Endothelial cell of umbilical vein (primary cell): Measurements from ENCODE around the gene PLEKHH2. TPM values are rescaled to one million over a fixed set of nuclear protein-coding genes. Genes with fewer than 3 reads are reported as not detected.
A peak's percentile ranks its signal among the peaks of the same experiment; 100 is the strongest.

Experiments
- BruUV-seq: library from RNA; stranded (reverse); fragments of 400-500 nt; replicated peaks from 2 replicates; lab custom pipeline; 2021; lab: Mats Ljungman, UMichigan
- CTCF ChIA-PET: fragments of 300-600, 350-600 bp; sonication (Branson Sonifier 250); formaldehyde crosslinking; loops from one replicate; lab custom pipeline; 2021; ENCODE audit warnings: antibody characterized with exemption, inconsistent platforms; lab: Charles Lee
- POLR2A ChIA-PET: fragments of 300-600, 350-600 bp; sonication (Branson Sonifier 250); formaldehyde crosslinking; loops from one replicate; lab custom pipeline; 2021; ENCODE audit warnings: antibody characterized with exemption, inconsistent platforms; lab: Charles Lee
- DNase-seq: peaks from one replicate; pipeline ENCODE4 v3.0.0-alpha.2; 2011; ENCODE audit warnings: low read depth, low spot score
- FAIRE-seq: peaks from 2 replicates; lab custom pipeline; 2011; peaks lifted over from hg19 to GRCh38; lab: Jason Lieb, UNC
- H2AFZ ChIP-seq: 2 replicates; pipeline ENCODE4 v1.6.0; 2012; ENCODE audit warnings: low read depth, low read length, control low read depth, inconsistent platforms
- H3K27ac ChIP-seq: 2 replicates; pipeline ENCODE4 v1.5.1; 2011; ENCODE audit warnings: low read depth, mild to moderate bottlenecking, control low read depth, low read length, moderate library complexity; ENCODE audit not compliant: insufficient read depth
- H3K27me3 ChIP-seq, 2 experiments: 2 replicates each; pipeline versions ENCODE4 v1.6.0 to v1.6.1; 2011; ENCODE audit warnings: low read length in 2 of 2, mixed read lengths in 1 of 2; ENCODE audit not compliant: control insufficient read depth in 2 of 2, insufficient read depth in 2 of 2
- H3K36me3 ChIP-seq, 2 experiments: 2 replicates in 1 of 2; 3 replicates in 1 of 2; pipeline ENCODE4 v1.5.1; 2011; ENCODE audit warnings: low read length in 2 of 2, mild to moderate bottlenecking in 1 of 2, moderate library complexity in 1 of 2; ENCODE audit not compliant: control insufficient read depth in 2 of 2, insufficient read depth in 2 of 2; ENCODE audit errors: extremely low read depth in 1 of 2
- H3K4me1 ChIP-seq: 3 replicates; pipeline ENCODE4 v1.5.1; 2011; ENCODE audit warnings: mild to moderate bottlenecking, low read length; ENCODE audit not compliant: control insufficient read depth, insufficient read depth; ENCODE audit errors: extremely low read depth
- H3K4me2 ChIP-seq: 2 replicates; pipeline ENCODE4 v1.6.1; 2011; ENCODE audit warnings: low read length, control low read depth, mixed read lengths; ENCODE audit not compliant: insufficient read depth
- H3K4me3 ChIP-seq, 3 experiments: fragments of 200-600 bp in 1 of 3; sonication (generic), shearing (Covaris generic) in 1 of 3; replicated peaks in 1 of 3; 2 replicates each; pipeline ENCODE4 v1.5.1; 2011 to 2016; ENCODE audit warnings: control low read depth in 3 of 3, low read length in 3 of 3, mild to moderate bottlenecking in 2 of 3, inconsistent platforms in 1 of 3, low read depth in 1 of 3, moderate library complexity in 1 of 3; ENCODE audit not compliant: insufficient read depth in 1 of 3
- H3K79me2 ChIP-seq: 2 replicates; pipeline ENCODE4 v1.6.0; 2012; ENCODE audit warnings: low read length, inconsistent platforms; ENCODE audit not compliant: control insufficient read depth, insufficient read depth
- H3K9ac ChIP-seq: replicated peaks from 2 replicates; pipeline ENCODE3; 2011; ENCODE audit warnings: low read length, control low read depth; ENCODE audit not compliant: insufficient read depth; ENCODE audit errors: extremely low read depth
- H3K9me1 ChIP-seq: replicated peaks from 3 replicates; pipeline ENCODE4 v1.6.0; 2011; ENCODE audit warnings: mild to moderate bottlenecking, low read length; ENCODE audit not compliant: control insufficient read depth, insufficient read depth; ENCODE audit errors: extremely low read depth
- H3K9me3 ChIP-seq: replicated peaks from 2 replicates; pipeline ENCODE4 v1.5.1; 2012; ENCODE audit warnings: low read length, inconsistent platforms; ENCODE audit not compliant: control insufficient read depth, insufficient read depth
- H4K20me1 ChIP-seq: replicated peaks from 2 replicates; pipeline ENCODE3; 2011; ENCODE audit warnings: mild to moderate bottlenecking, low read length; ENCODE audit not compliant: control insufficient read depth, insufficient read depth; ENCODE audit errors: extremely low read depth
- CTCF ChIP-seq, 2 donors: IDR thresholded peaks; 1 replicate in 1 of 2; 2 replicates in 1 of 2; pipeline ENCODE4 v1.5.1; 2011; ENCODE audit warnings: low read length in 2 of 2, mild to moderate bottlenecking in 2 of 2, moderate library complexity in 2 of 2, control low read depth in 1 of 2, inconsistent platforms in 1 of 2, low read depth in 1 of 2; ENCODE audit not compliant: insufficient read depth in 1 of 2; ENCODE audit errors: extremely low read depth in 1 of 2
- EZH2 ChIP-seq: IDR thresholded peaks from 2 replicates; pipeline ENCODE4 v1.6.1; 2012; ENCODE audit warnings: borderline replicate concordance, low read depth, mild to moderate bottlenecking, moderate library complexity, low read length, inconsistent platforms; ENCODE audit not compliant: severe bottlenecking
- FOS ChIP-seq: IDR thresholded peaks from 2 replicates; pipeline ENCODE4 v1.6.1; 2011; ENCODE audit warnings: mild to moderate bottlenecking, low read length, moderate library complexity, borderline replicate concordance; ENCODE audit not compliant: insufficient read depth
- GATA2 ChIP-seq: IDR thresholded peaks from 2 replicates; pipeline ENCODE4 v1.7.0; 2011; ENCODE audit warnings: low read depth, mild to moderate bottlenecking, moderate library complexity, mixed read lengths, low read length; ENCODE audit not compliant: insufficient read length, insufficient read depth
- JUN ChIP-seq: IDR thresholded peaks from 2 replicates; pipeline ENCODE4 v1.6.1; 2011; ENCODE audit warnings: borderline replicate concordance, low read depth; ENCODE audit not compliant: insufficient read length, insufficient read depth
- MYC ChIP-seq: IDR thresholded peaks from one replicate; pipeline ENCODE4 v1.6.1; 2011; ENCODE audit warnings: mild to moderate bottlenecking, low read depth, low read length
- POLR2A ChIP-seq: IDR thresholded peaks from 2 replicates; pipeline ENCODE4 v1.6.1; 2012; ENCODE audit warnings: low read depth, mild to moderate bottlenecking, control low read depth, low read length
- POLR2AphosphoS5 ChIP-seq: IDR thresholded peaks from 2 replicates; pipeline ENCODE4 v1.6.1; 2012; ENCODE audit warnings: low read depth, mild to moderate bottlenecking, control low read depth, low read length, moderate library complexity; ENCODE audit not compliant: insufficient read depth
- dilution Hi-C: fragments of 300-500 bp; cut with MboI; formaldehyde crosslinking; loops from one replicate; pipeline ENCODE4 v1.15.0; 2019; ENCODE audit warnings: low sequenced_read_pairs; ENCODE audit not compliant: extremely low pct_ligation_motif_present
- intact Hi-C: fragments of 100-400 bp; cut with micrococcal nuclease; formaldehyde crosslinking; loops from one replicate; pipeline ENCODE4 v1.10.0; 2022
- polyA plus RNA-seq, 4 experiments: library from polyadenylated mRNA; depleted of rRNA in 3 of 4; stranded (reverse) in 3 of 4; unstranded in 1 of 4; fragments of >200 nt; gene quantifications; 2 replicates each; pipeline versions ENCODE4 v1.2.1 to v1.2.3, GENCODE V29; 2011 to 2012; ENCODE audit warnings: missing spikeins in 1 of 4
- total RNA-seq: library from RNA; stranded (reverse); gene quantifications from 2 replicates; pipeline ENCODE4 v1.2.3, GENCODE V29; 2021
- TF ChIP-seq, protein P1 (sequence below): IDR thresholded peaks from 2 replicates; pipeline ENCODE4 v1.6.1; 2011; ENCODE audit not compliant: insufficient read depth, insufficient read length

PLEKHH2 gene
- total and polyA plus RNA-seq, 2 donors (not counting 3 experiments of a cell fraction or from before 2014, with no cell fraction given), result 0.41 to 0.58 TPM

- FAIRE-seq, result peak; percentile 86
These were observed 70.4 kb downstream of the PLEKHH2 start for GRCh38 chr2:43707255-43708015.

More at GRCh38 chr2:43707255-43708015, 70.4 kb downstream of the PLEKHH2 start:
- BruUV-seq, result TSS peak; percentile 74
- DNase-seq, result peak; percentile 71
- intact Hi-C loops, result loop anchor here (2.0 kb wide), 1 partner anchor 19 kb away; no protein-coding TSS in a partner anchor
- POLR2A ChIA-PET, result no interaction called here
- peaks cover 9% of the 10 kb centered on the region for H3K4me1 ChIP-seq
- no peaks in the 10 kb centered on the region for H3K79me2 ChIP-seq
- TF ChIP-seq, protein P1, sequence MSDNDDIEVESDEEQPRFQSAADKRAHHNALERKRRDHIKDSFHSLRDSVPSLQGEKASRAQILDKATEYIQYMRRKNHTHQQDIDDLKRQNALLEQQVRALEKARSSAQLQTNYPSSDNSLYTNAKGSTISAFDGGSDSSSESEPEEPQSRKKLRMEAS, result no peak
- TF ChIP-seq CTCF (IDR thresholded peaks at IDR 0.05; ENCODE audit: extremely low read depth in 1 of 2, insufficient read depth in 1 of 2, low read depth in 1 of 2, low read length in 2 of 2) (no peak), POLR2AphosphoS5 (peak; percentile 26), FOS (peak; percentile 86), EZH2 (no peak), POLR2A (no peak), GATA2 (no peak), MYC (no peak), JUN (peak; percentile 51)
- H3K9me3 ChIP-seq, result no peaks in the 10 kb centered on the region
- no peaks in the 10 kb centered on the region for H3K9me1 ChIP-seq
- H4K20me1 ChIP-seq, result no peaks in the 10 kb centered on the region
- H3K27me3 ChIP-seq, result no peaks in the 10 kb centered on the region
- H2AFZ ChIP-seq, result peak overlapping the region; percentile 3
- no peak overlapping the region for H3K4me2 ChIP-seq
- no peak overlapping the region for H3K27ac ChIP-seq
- no peak overlapping the region for H3K9ac ChIP-seq
- no peaks in the 10 kb centered on the region for H3K36me3 ChIP-seq
- dilution Hi-C loops, result no loop called here
- CTCF ChIA-PET, result interaction anchor here (0.6 to 2.7 kb wide), 5 partner anchors 8 to 868 kb away, joined by 3 to 12 read pairs (median 3); no protein-coding TSS in a partner anchor
- no peak overlapping the region for H3K4me3 ChIP-seq
